ENCODE results near the gene MTCL3.

DNA sequence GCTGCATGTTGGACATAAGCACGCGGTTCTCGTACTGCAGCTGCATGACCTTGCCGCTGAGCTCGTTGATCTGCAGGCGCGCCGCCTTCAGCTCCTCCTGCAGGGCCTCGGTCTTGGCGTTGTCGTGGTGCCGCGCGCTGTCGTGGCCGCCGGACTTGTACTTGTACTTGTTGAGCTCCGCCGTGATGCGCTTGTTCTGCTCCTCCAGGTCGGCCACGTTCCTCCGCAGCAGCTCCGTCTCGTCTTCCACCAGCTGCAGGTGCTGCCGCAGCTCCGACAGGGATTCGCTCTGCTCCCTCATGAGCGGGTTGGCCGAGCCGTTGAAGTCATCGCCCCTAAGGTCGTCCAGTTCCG lies 43.3 kb downstream of the MTCL3 start:
- TF ChIP-seq POLR2A (IDR thresholded peaks at IDR 0.05; ENCODE audit: low read depth, low read length) = no peak
- no peak for TF ChIP-seq TAF1 (IDR thresholded peaks at IDR 0.05; ENCODE audit: borderline replicate concordance, low read depth, low read length)
- no peak for TF ChIP-seq POLR2AphosphoS5 (IDR thresholded peaks at IDR 0.05; ENCODE audit: low read depth, low read length)
